GM19351 (cell line): ENCODE results near the gene CCDC18.
"Not testable (repeated sequence)": the region's sequence is repeated elsewhere in the genome, so short reads cannot be mapped to it uniquely, and the experiment has no call there.

ENCODE experiments used
- ATAC-seq: cut with Tn5 transposase; IDR thresholded peaks from one replicate; pipeline ENCODE4 v1.9.1; 2021; ENCODE audit warnings: mild to moderate bottlenecking, moderate library complexity; ENCODE audit not compliant: unreplicated experiment

CCDC18 gene

GRCh38 chr1:93170141-93170678 is 10.3 kb upstream of the CCDC18 start:
- not testable (repeated sequence) for ATAC-seq

GRCh38 chr1:93171549-93172034 is 8.9 kb upstream of the CCDC18 start:
- no peak for ATAC-seq

DNA sequence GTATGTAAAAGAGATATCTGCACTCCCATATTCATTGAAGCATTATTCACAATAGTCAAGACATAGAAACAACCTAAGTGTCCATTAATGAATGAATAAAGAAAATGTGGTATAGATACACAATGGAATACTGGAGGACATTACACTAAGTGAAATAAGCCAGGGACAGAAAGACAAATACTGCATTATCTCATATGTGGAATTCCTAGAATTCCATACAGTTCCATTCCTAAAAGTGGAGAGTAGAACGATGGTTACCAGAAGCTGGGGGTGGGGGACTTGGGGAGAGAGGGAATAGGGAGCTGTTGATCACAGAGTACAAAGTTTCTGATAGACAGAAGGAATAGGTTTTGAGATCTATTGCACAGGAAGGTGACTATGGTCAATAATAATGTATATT is 7.7 kb upstream of the CCDC18 start:
- ATAC-seq, result no peak

- ATAC-seq, result not testable (repeated sequence)
These were observed 5.9 kb upstream of the CCDC18 start for GRCh38 chr1:93174638-93175037.

- ATAC-seq, result no peak
These were observed 2.5 kb upstream of the CCDC18 start for GRCh38 chr1:93177991-93178390.

DNA sequence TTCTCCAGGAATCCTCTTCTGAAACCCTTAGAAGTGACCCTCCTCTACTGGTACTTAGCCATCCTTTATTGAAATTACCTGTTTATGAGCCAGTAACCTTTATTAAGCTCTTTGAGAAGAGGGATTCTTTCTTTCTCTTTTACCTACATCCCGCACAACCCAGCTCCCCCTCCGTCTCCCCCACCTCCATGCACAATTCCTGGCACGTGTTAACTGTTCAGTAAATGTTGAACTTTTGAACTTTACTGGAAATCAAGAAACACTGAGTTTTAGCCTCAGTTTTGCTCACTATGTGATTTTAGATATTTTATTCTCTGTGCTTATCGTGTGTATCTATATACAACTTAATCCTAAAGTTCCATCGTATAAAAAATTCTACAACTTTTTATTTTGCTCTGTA is 2.1 kb upstream of the CCDC18 start:
- ATAC-seq, result no peak

DNA sequence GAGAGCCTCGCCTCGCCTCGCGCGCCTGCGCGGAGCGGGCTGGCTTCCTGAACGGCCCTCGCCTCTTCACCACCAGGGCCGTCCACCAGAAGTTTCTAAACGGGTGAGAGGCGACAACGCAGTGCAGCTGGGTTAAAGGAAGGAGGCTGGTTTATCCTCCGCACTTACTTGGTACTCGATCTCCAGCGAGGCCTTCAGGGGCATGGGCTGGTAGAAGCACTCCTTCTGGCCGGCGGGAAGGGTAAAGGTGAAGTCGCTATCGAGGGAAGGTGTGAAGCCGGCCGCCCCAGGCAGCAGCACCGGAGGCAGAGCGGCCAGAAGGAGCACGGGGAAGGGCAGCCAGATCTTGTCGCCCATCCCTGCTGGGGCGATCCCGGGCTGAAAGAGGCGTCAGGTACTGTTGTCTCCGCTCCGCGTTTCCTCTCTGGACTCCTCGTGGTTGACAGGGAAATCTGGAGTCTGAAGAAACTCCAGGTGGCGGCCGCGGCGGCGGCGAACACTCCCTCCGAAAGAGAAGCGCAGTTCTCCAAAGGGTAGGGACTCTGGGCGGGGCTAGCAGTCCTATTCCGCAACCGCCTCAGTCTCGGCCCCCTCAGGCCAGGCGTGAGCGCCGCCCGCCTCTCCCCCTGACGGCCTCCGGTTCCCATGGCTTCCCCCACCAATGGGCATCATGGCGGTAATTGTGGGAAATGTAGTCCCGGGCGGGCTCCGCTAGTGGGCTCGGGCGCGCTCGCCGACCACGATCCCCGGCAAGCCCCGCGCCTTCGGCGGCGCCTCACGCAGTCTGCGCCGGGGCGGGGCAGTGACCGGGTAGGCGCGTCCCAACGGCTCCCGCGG is 420 bp upstream of the CCDC18 start, which contains the start of gene TMED5:
TSS of gene TMED5 (minus strand) at position 528 of the 837 bp plus-strand sequence. CDS start at position 357, 171 bp downstream.
- ATAC-seq, result peak; percentile 76

- ATAC-seq, result peak; percentile 55
These were observed 6.1 kb downstream of the CCDC18 start for GRCh38 chr1:93186667-93187066.

- no peak for ATAC-seq
These were observed 9.9 kb downstream of the CCDC18 start for GRCh38 chr1:93190432-93190831.

DNA sequence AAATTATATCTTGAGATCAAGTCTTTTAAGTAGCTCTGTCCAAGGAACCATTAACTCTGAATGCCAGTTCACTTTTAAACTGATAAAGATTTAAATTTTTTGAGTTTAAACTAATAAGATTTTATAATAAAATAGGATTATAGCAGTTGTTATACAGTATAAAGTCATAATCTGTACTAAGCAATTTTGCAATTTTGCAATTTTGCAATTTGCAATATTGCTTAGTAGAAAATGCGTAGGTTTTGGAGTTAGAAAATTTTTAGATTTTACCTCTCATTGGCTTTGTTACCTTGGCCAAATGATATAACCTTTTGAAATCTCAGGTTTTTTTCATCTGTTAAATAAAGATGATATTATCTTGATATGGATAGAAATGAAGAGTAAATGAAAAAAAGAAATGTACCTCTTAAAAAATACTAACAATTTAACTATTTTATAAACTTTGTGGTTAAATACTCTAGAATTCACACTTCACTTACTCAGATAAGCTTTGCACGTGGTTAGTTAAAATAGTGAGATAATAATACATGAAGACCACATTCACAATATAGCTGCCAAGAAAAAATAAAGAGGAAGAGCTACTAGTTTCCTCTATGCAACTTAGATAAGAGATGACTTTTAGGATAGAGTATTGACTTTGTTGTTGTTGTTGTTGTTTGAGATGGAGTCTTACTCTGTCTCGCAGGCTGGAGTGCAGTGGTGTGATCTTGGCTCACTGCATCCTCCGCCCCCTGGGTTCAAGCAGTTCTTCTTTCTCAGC is 13.9 kb downstream of the CCDC18 start:
- ATAC-seq, result no peak

GRCh38 chr1:93196591-93196990 is 16.1 kb downstream of the CCDC18 start:
- ATAC-seq, result no peak

- ATAC-seq, result no peak
These were observed 18.6 kb downstream of the CCDC18 start for GRCh38 chr1:93199150-93199549.

DNA sequence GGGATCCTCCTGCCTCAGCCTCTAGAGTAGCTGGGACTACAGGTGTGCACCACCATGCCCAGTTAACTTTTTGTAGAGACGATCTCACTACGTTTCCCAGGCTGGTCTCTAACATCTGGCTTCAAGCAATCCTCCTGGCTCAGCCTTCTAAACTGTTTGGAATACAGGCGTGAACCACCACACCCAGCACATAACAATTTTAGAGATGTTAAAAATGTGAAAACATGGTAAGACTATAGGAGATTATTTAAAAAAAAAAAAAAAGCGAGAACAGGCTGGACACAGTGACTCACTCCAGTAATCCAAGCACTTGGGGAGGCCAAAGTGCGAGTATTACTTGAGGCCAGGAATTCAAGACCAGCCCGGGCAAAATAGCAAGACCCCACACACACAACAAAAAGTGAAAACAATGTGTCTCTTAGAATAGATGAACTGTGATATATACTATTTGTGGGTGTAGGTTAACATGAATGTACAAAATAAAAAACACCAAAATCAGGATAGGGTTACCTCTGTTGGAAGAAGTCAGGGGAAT is 19.6 kb downstream of the CCDC18 start:
- no peak for ATAC-seq

DNA sequence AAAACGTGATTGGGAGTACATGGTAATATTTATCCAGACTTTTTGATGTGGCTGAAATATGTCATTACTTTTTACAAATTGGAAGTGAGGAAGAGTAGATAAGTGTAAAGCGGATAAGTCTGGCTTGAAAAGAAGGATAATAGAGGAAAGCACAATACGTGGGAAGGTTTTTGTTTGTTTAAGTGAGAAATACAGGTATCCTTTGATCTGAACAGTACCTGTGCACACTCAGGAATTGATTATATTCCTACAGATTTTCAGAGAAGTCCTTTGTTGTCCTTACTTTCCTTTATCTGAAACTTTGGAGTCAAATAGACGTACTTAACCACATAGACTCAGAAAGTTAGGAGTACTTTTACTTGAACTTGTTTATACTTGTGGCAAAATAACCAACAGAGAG is 20.2 kb downstream of the CCDC18 start:
- ATAC-seq, result no peak

DNA sequence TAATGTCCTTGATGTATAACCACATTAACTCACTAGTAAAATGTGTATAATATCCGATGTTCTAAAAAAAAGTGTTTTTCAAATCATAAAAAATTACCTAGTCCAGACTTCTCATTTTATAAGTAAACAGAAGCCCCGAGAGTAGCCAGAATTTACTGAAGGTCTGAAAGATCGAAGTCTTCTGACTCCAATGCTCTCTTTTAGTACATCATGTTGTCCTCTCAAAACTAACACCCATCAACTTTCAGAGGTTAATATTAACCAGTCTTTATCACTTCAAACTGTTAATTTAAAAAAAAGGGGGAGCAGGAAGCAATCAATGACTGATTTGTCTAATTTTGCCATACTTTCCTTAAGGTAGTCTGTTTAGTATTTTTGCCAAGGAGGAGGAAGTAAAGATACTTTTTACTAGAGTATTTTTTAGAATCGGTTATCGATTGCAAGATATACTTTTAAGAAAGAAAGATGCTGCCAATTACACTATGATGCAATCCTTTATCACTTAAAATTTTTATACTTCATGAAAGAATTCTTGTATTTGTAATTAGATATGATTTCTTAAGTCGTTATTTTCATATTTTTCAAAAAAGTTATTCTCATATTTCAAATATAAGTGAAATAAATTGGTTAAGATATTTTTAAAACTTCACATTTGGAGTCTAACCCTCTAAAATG is 25.5 kb downstream of the CCDC18 start:
- no peak for ATAC-seq

DNA sequence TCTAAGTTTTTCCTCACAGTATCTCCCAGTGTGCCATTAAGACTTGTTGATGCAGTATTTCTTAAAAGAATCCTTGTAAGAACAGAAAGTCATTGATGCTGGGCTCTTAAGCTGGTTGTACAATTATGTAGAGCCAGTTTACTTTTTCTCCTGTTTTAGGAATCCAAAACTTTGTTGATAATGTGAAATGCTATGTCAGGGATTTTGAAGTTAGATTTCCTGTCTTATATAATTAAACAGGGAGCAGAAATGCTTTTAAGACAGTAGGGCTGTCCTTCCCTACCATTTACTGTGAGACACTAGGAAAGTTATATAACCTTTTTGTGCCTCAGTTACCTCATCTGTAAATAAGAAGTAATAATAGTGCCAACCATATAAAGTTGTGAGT is 26.0 kb downstream of the CCDC18 start:
- ATAC-seq, result no peak

- ATAC-seq, result no peak
These were observed 26.7 kb downstream of the CCDC18 start for GRCh38 chr1:93207211-93207610.

DNA sequence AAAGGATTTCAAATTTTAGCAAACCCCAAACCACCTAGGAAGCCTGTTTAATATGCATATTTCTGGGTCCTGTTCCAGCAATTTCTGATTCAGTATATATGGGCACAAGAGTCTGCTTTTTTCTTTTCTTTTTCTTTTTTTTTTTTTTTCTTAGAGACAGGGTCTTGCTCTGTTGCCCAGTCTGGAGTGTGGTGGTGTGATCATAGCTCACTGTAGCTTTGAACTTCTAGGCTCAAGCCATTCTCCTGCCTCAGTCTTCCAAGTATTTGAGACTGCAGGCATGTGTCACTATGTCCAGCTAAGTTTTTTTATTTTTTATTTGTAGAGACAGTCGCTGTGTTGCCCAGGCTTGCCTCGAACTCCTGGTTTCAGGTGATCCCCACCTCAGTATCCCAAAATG is 34.8 kb downstream of the CCDC18 start:
- no peak for ATAC-seq

GRCh38 chr1:93219443-93219842 is 38.9 kb downstream of the CCDC18 start:
- no peak for ATAC-seq

GRCh38 chr1:93220716-93221115 is 40.2 kb downstream of the CCDC18 start:
- ATAC-seq, result not testable (repeated sequence)

DNA sequence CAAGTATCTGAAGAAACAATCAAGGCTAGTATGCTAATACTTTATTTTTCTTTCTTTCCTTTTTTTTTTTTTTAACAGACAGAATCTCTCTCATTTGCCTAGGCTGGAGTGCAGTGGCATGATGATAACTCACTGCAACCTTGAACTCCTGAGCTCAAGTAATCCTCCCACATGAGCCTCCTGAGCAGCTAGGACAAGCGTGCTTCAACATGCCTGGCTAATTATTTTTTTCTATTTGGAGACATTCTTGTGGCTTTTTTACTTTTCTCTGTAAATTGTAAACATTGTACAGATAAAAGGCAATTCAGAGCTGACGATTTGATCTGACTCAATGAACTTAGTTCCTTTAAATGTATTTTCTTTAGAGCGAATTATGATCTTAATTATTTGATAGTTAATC is 41.4 kb downstream of the CCDC18 start:
- no peak for ATAC-seq
